ENCODE results near the gene ELAVL3.
"Not testable (repeated sequence)": the region's sequence is repeated elsewhere in the genome, so short reads cannot be mapped to it uniquely, and the experiment has no call there.

The ELAVL3 gene

DNA sequence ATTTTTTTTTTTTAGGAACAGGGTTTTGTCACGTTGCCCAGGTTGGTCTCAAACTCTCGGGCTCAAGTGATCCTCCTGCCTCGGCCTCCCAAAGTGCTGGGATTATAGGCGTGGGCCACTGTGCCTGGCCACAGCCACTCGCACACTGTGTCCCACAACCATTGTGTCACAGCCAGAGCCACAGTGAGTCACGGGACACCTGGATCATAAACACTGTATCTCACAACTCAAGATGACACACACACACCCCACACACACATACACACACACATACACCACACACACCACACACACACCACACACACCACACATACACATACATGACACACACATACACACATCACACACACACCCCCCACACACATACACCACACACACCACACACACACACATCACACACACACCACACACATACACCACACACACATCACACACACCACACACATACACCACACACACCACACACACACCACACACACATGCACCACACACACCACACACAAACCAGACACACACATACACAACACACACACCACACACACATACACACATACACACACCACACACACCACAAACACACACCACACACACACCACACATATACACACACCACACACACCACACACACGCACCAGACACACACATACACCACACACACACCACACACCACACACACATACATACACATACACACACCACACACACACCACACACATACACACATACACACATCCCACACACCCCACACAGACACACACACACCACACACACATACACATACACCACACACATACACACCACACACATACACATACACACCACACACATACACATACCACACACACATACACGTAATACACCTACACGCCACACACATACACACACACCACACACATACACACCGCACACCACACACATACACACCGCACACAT lies 16.2 kb downstream of the ELAVL3 start:
- H3K27me3 ChIP-seq (ENCODE audit: control insufficient read depth, insufficient read depth, low read length), result no peaks in the 10 kb centered on the region
- no peaks in the 10 kb centered on the region for H3K36me3 ChIP-seq (ENCODE audit: control insufficient read depth, insufficient read depth, low read length)
- no peak overlapping the region for H3K27ac ChIP-seq (ENCODE audit: low read depth, low read length)
- H3K4me3 ChIP-seq (ENCODE audit: low read length), result no peak overlapping the region
- no peak overlapping the region for H3K9ac ChIP-seq (ENCODE audit: low read length)
- H3K4me1 ChIP-seq (ENCODE audit: control insufficient read depth, insufficient read depth, low read length), result no peaks in the 10 kb centered on the region

- Histone ChIP-seq H3K36me3 (ENCODE audit: control insufficient read depth, insufficient read depth, low read length) (no peaks in the 10 kb centered on the region), H3K27me3 (ENCODE audit: control insufficient read depth, insufficient read depth, low read length) (no peaks in the 10 kb centered on the region), H3K9ac (ENCODE audit: low read length) (no peak overlapping the region), H3K4me3 (ENCODE audit: low read length) (no peak overlapping the region), H3K27ac (ENCODE audit: low read depth, low read length) (no peak overlapping the region), H3K4me1 (ENCODE audit: control insufficient read depth, insufficient read depth, low read length) (no peaks in the 10 kb centered on the region)
Measured at GRCh38 chr19:11463391-11463790, 17.5 kb downstream of the ELAVL3 start.

- Histone ChIP-seq H3K4me3 (ENCODE audit: low read length) (no peak overlapping the region), H3K4me1 (ENCODE audit: control insufficient read depth, insufficient read depth, low read length) (no peaks in the 10 kb centered on the region), H3K9ac (ENCODE audit: low read length) (no peak overlapping the region), H3K27ac (ENCODE audit: low read depth, low read length) (no peak overlapping the region), H3K36me3 (ENCODE audit: control insufficient read depth, insufficient read depth, low read length) (no peaks in the 10 kb centered on the region), H3K27me3 (ENCODE audit: control insufficient read depth, insufficient read depth, low read length) (no peaks in the 10 kb centered on the region)
Measured at GRCh38 chr19:11461453-11461852, 19.4 kb downstream of the ELAVL3 start.

GRCh38 chr19:11460207-11460606 lies 20.6 kb downstream of the ELAVL3 start:
- H3K4me1 ChIP-seq (ENCODE audit: control insufficient read depth, insufficient read depth, low read length), result no peaks in the 10 kb centered on the region
- H3K9ac ChIP-seq (ENCODE audit: low read length), result no peak overlapping the region
- no peaks in the 10 kb centered on the region for H3K36me3 ChIP-seq (ENCODE audit: control insufficient read depth, insufficient read depth, low read length)
- no peak overlapping the region for H3K4me3 ChIP-seq (ENCODE audit: low read length)
- H3K27me3 ChIP-seq (ENCODE audit: control insufficient read depth, insufficient read depth, low read length), result no peaks in the 10 kb centered on the region
- no peak overlapping the region for H3K27ac ChIP-seq (ENCODE audit: low read depth, low read length)

DNA sequence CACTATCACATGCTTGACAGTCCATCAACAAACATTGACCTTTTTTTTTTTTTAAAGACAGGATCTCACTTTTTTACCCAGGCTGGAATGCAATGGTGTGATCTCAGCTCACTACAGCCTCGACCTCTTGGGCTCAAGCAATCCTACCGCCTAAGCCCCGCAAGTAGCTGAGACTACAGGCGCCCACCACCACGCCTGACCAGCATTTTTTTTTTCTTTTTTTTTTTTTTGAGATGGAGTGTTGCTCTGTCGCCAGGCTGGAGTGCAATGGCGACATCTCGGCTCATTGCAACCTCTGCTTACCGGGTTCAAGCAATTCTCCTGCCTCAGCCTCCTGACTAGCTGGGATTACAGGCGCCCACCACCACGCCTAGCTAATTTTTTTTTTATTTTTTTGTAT lies 21.9 kb downstream of the ELAVL3 start:
- not testable (repeated sequence) for H3K27ac ChIP-seq (ENCODE audit: low read depth, low read length); H3K4me1 ChIP-seq (ENCODE audit: control insufficient read depth, insufficient read depth, low read length); H3K9ac ChIP-seq (ENCODE audit: low read length); H3K4me3 ChIP-seq (ENCODE audit: low read length); H3K27me3 ChIP-seq (ENCODE audit: control insufficient read depth, insufficient read depth, low read length); H3K36me3 ChIP-seq (ENCODE audit: control insufficient read depth, insufficient read depth, low read length)

GRCh38 chr19:11458236-11458900 lies 22.5 kb downstream of the ELAVL3 start:
- Histone ChIP-seq H3K4me1 (ENCODE audit: control insufficient read depth, insufficient read depth, low read length) (no peaks in the 10 kb centered on the region), H3K27me3 (ENCODE audit: control insufficient read depth, insufficient read depth, low read length) (no peaks in the 10 kb centered on the region), H3K4me3 (ENCODE audit: low read length) (no peak overlapping the region), H3K36me3 (ENCODE audit: control insufficient read depth, insufficient read depth, low read length) (no peaks in the 10 kb centered on the region), H3K27ac (ENCODE audit: low read depth, low read length) (no peak overlapping the region), H3K9ac (ENCODE audit: low read length) (no peak overlapping the region)

GRCh38 chr19:11457831-11458230 lies 23.0 kb downstream of the ELAVL3 start:
- Histone ChIP-seq H3K36me3 (ENCODE audit: control insufficient read depth, insufficient read depth, low read length) (no peaks in the 10 kb centered on the region), H3K27me3 (ENCODE audit: control insufficient read depth, insufficient read depth, low read length) (no peaks in the 10 kb centered on the region), H3K9ac (ENCODE audit: low read length) (no peak overlapping the region), H3K4me3 (ENCODE audit: low read length) (no peak overlapping the region), H3K27ac (ENCODE audit: low read depth, low read length) (no peak overlapping the region), H3K4me1 (ENCODE audit: control insufficient read depth, insufficient read depth, low read length) (no peaks in the 10 kb centered on the region)

- H3K4me3 ChIP-seq (ENCODE audit: low read length), result no peak overlapping the region
- no peak overlapping the region for H3K9ac ChIP-seq (ENCODE audit: low read length)
- H3K27me3 ChIP-seq (ENCODE audit: control insufficient read depth, insufficient read depth, low read length), result no peaks in the 10 kb centered on the region
- no peaks in the 10 kb centered on the region for H3K4me1 ChIP-seq (ENCODE audit: control insufficient read depth, insufficient read depth, low read length)
- H3K36me3 ChIP-seq (ENCODE audit: control insufficient read depth, insufficient read depth, low read length), result no peaks in the 10 kb centered on the region
- no peak overlapping the region for H3K27ac ChIP-seq (ENCODE audit: low read depth, low read length)
Measured at GRCh38 chr19:11457115-11457514, 23.7 kb downstream of the ELAVL3 start.

GRCh38 chr19:11456659-11457058 lies 24.2 kb downstream of the ELAVL3 start:
- no peaks in the 10 kb centered on the region for H3K36me3 ChIP-seq (ENCODE audit: control insufficient read depth, insufficient read depth, low read length)
- no peak overlapping the region for H3K27ac ChIP-seq (ENCODE audit: low read depth, low read length)
- no peak overlapping the region for H3K4me3 ChIP-seq (ENCODE audit: low read length)
- H3K9ac ChIP-seq (ENCODE audit: low read length), result no peak overlapping the region
- H3K27me3 ChIP-seq (ENCODE audit: control insufficient read depth, insufficient read depth, low read length), result no peaks in the 10 kb centered on the region
- H3K4me1 ChIP-seq (ENCODE audit: control insufficient read depth, insufficient read depth, low read length), result no peaks in the 10 kb centered on the region

DNA sequence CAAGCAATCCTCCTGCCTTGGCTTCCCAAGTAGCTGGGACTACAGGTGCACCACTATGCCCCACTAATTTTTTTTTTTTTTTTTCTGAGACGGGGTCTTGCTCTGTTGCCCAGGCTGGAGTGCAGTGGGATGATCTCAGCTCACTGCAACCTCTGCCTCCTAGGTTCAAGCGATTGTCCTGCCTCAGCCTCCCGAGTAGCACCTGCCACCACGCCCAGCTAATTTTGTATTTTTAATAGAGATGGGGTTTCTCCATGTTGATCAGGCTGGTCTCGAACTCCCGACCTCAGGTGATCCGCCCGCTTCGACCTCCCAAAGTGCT lies 25.7 kb downstream of the ELAVL3 start:
- H3K36me3 ChIP-seq (ENCODE audit: control insufficient read depth, insufficient read depth, low read length); H3K9ac ChIP-seq (ENCODE audit: low read length); H3K27me3 ChIP-seq (ENCODE audit: control insufficient read depth, insufficient read depth, low read length); H3K27ac ChIP-seq (ENCODE audit: low read depth, low read length); H3K4me1 ChIP-seq (ENCODE audit: control insufficient read depth, insufficient read depth, low read length); H3K4me3 ChIP-seq (ENCODE audit: low read length): not testable (repeated sequence)

GRCh38 chr19:11453468-11454341 lies 27.1 kb downstream of the ELAVL3 start:
- no peak overlapping the region for H3K9ac ChIP-seq (ENCODE audit: low read length)
- H3K27ac ChIP-seq (ENCODE audit: low read depth, low read length), result no peak overlapping the region
- no peaks in the 10 kb centered on the region for H3K27me3 ChIP-seq (ENCODE audit: control insufficient read depth, insufficient read depth, low read length)
- peaks cover 7% of the 10 kb centered on the region for H3K36me3 ChIP-seq (ENCODE audit: control insufficient read depth, insufficient read depth, low read length)
- H3K4me3 ChIP-seq (ENCODE audit: low read length), result no peak overlapping the region
- no peaks in the 10 kb centered on the region for H3K4me1 ChIP-seq (ENCODE audit: control insufficient read depth, insufficient read depth, low read length)

GRCh38 chr19:11452620-11453310 lies 28.1 kb downstream of the ELAVL3 start:
- Histone ChIP-seq H3K36me3 (ENCODE audit: control insufficient read depth, insufficient read depth, low read length) (peaks cover 15% of the 10 kb centered on the region), H3K4me3 (ENCODE audit: low read length) (no peak overlapping the region), H3K27ac (ENCODE audit: low read depth, low read length) (no peak overlapping the region), H3K27me3 (ENCODE audit: control insufficient read depth, insufficient read depth, low read length) (no peaks in the 10 kb centered on the region), H3K4me1 (ENCODE audit: control insufficient read depth, insufficient read depth, low read length) (no peaks in the 10 kb centered on the region), H3K9ac (ENCODE audit: low read length) (no peak overlapping the region)
